Measurements from ENCODE around the gene PNPLA8. TPM values are rescaled to one million over a fixed set of nuclear protein-coding genes. Genes with fewer than 3 reads are reported as not detected.

Gene PNPLA8
- total RNA-seq, 4 donors from 2014 or later, result 28.0 to 49.2 (median 37.8) TPM

DNA sequence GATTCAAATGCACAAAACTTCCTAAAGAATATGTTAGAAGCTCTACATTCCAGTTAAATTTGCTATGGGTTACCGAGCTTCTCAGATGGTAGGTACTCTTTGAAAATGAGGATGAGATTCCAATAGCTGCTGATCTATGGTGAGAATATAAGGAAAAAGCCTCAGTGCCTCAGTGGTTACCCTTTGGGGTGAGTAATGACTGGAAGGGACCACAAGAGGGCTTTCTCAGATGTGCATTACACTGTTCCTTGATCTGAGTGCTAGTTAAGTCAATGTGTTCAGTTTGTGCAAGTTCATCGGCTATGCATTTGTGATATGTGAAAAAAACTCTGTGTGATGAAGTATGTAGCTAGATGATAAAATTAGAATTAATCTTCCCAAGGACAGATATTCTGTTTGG, 73.2 kb downstream of the PNPLA8 start:
- H3K9me3 ChIP-seq, result no peaks in the 10 kb centered on the region
- no peaks in the 10 kb centered on the region for H3K36me3 ChIP-seq
- H3K4me1 ChIP-seq, result peaks cover 0 to 37% (median 11%) of the 10 kb centered on the region in 4 donors
- TF ChIP-seq POLR2A (IDR thresholded peaks at IDR 0.05), result no peak
- no peak for TF ChIP-seq EP300 (IDR thresholded peaks at IDR 0.05)
- TF ChIP-seq CTCF (IDR thresholded peaks at IDR 0.05), result peak; percentile 21 to 58 (median 30)
- WGBS, 2 donors, result 53 to 57% methylated on average over 2 of the region's 2 CpGs
- no peak overlapping the region for H3K27ac ChIP-seq
- no peak for DNase-seq (ENCODE audit: low spot score in 2 of 2)
- H3K27me3 ChIP-seq, result peaks cover 0 to 52% of the 10 kb centered on the region in 2 donors
- no peak overlapping the region for H3K4me3 ChIP-seq

GRCh38 chr7:108451296-108451848, 74.6 kb downstream of the PNPLA8 start:
- peaks cover 0 to 26% (median 7%) of the 10 kb centered on the region in 4 donors for H3K4me1 ChIP-seq
- peaks cover 0 to 39% of the 10 kb centered on the region in 2 donors for H3K27me3 ChIP-seq
- H3K36me3 ChIP-seq, result no peaks in the 10 kb centered on the region
- TF ChIP-seq EP300 (IDR thresholded peaks at IDR 0.05), result no peak
- TF ChIP-seq CTCF (IDR thresholded peaks at IDR 0.05), result no peak
- no peak for TF ChIP-seq POLR2A (IDR thresholded peaks at IDR 0.05)
- no peak overlapping the region for H3K4me3 ChIP-seq
- H3K27ac ChIP-seq, result no peak overlapping the region
- DNase-seq (ENCODE audit: low spot score in 2 of 2), result no peak
- H3K9me3 ChIP-seq, result no peaks in the 10 kb centered on the region
- 88 to 93% methylated on average over 2 of the region's 2 CpGs for WGBS, 2 donors

- no peak overlapping the region for H3K4me3 ChIP-seq
- DNase-seq (ENCODE audit: low spot score in 2 of 2), result no peak
- peaks cover 0 to 28% of the 10 kb centered on the region in 2 donors for H3K27me3 ChIP-seq
These were observed 75.8 kb downstream of the PNPLA8 start for GRCh38 chr7:108450160-108450559.

DNA sequence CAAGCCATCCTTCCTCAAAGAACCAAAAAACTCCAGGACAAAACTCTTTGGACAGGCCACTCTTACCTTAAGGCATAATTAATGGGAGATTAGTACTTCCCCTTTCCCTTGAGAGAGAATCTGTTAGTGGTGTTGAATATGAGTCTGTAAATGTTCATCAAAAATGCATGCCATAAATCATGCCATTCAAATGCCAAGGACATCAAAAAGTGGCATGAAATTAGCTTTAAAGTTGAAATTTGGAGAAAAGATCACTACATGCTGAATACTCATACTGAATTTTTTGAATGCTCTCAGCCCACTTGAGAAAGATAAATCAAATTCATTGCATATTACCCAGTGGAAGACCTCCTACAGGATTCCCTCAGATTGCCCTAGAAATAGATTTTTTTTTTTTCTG, 76.4 kb downstream of the PNPLA8 start:
- Histone ChIP-seq H3K27ac (peak overlapping the region; percentile 34 to 79 (median 53)), H3K4me1 (peaks cover 0 to 8% (median 0%) of the 10 kb centered on the region in 4 donors), H3K36me3 (no peaks in the 10 kb centered on the region), H3K27me3 (peaks cover 0 to 22% of the 10 kb centered on the region in 2 donors), H3K9me3 (no peaks in the 10 kb centered on the region), H3K4me3 (no peak overlapping the region)
- TF ChIP-seq EP300 (IDR thresholded peaks at IDR 0.05) (no peak), POLR2A (IDR thresholded peaks at IDR 0.05) (no peak), CTCF (IDR thresholded peaks at IDR 0.05) (no peak)
- DNase-seq (ENCODE audit: low spot score in 2 of 2), result no peak

More at GRCh38 chr7:108450160-108450559, 75.8 kb downstream of the PNPLA8 start:
- H3K9me3 ChIP-seq, result no peaks in the 10 kb centered on the region
- 92 to 95% methylated on average over 1 of the region's 1 CpG for WGBS, 2 donors
- peak overlapping the region in 2 of 4 donors; percentile 65 to 79 for H3K27ac ChIP-seq
- H3K36me3 ChIP-seq, result no peaks in the 10 kb centered on the region
- TF ChIP-seq EP300 (IDR thresholded peaks at IDR 0.05), result no peak
- no peak for TF ChIP-seq POLR2A (IDR thresholded peaks at IDR 0.05)
- no peak for TF ChIP-seq CTCF (IDR thresholded peaks at IDR 0.05)
- H3K4me1 ChIP-seq, result peaks cover 0 to 14% (median 3%) of the 10 kb centered on the region in 4 donors

- DNase-seq (ENCODE audit: low spot score in 2 of 2), result no peak
- Histone ChIP-seq H3K4me1 (peaks cover 0 to 1% (median 0%) of the 10 kb centered on the region in 4 donors), H3K4me3 (peak overlapping the region in 3 of 4 donors; percentile 7 to 22 (median 19)), H3K36me3 (no peaks in the 10 kb centered on the region), H3K9me3 (no peaks in the 10 kb centered on the region), H3K27me3 (peaks cover 0 to 15% of the 10 kb centered on the region in 2 donors), H3K27ac (peak overlapping the region; percentile 34 to 79 (median 53))
- WGBS, 2 donors, result 42 to 43% methylated on average over 11 of the region's 11 CpGs
- TF ChIP-seq POLR2A (IDR thresholded peaks at IDR 0.05), result no peak
- TF ChIP-seq CTCF (IDR thresholded peaks at IDR 0.05), result no peak
- no peak for TF ChIP-seq EP300 (IDR thresholded peaks at IDR 0.05)
These were observed 77.1 kb downstream of the PNPLA8 start for GRCh38 chr7:108448584-108449505.

All from tibial nerve (tissue), 4 donors.